ENCODE results near the gene PIGP.

Gene PIGP

DNA sequence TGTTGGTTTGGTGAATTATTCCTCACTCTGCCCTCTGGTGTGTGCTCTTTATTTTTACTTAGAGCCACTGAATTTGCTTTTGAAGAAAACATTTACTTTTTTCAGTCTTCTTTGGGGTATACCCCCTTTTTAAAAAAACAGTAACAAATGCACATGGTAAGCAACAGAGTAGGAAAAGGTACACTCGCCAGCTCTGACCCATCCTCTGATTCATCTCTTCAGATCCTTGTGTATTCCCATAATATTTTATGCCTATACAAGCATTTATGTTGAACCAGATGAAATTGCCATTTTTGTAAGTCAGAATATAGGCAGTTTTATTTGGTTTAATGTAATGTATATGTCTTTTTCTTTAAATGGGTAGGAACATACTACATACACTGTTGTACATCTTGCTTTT is 28.5 kb upstream of the PIGP start:
- no peak for DNase-seq (ENCODE audit: low spot score)
- TF ChIP-seq, protein P1, sequence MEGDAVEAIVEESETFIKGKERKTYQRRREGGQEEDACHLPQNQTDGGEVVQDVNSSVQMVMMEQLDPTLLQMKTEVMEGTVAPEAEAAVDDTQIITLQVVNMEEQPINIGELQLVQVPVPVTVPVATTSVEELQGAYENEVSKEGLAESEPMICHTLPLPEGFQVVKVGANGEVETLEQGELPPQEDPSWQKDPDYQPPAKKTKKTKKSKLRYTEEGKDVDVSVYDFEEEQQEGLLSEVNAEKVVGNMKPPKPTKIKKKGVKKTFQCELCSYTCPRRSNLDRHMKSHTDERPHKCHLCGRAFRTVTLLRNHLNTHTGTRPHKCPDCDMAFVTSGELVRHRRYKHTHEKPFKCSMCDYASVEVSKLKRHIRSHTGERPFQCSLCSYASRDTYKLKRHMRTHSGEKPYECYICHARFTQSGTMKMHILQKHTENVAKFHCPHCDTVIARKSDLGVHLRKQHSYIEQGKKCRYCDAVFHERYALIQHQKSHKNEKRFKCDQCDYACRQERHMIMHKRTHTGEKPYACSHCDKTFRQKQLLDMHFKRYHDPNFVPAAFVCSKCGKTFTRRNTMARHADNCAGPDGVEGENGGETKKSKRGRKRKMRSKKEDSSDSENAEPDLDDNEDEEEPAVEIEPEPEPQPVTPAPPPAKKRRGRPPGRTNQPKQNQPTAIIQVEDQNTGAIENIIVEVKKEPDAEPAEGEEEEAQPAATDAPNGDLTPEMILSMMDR (IDR thresholded peaks at IDR 0.05; ENCODE audit: extremely low read depth, missing control alignments) = no peak

- TF ChIP-seq, protein P1 (IDR thresholded peaks at IDR 0.05; ENCODE audit: extremely low read depth, missing control alignments) = no peak
- DNase-seq (ENCODE audit: low spot score) = no peak
Measured at GRCh38 chr21:37100316-37100715, 27.4 kb upstream of the PIGP start.

DNA sequence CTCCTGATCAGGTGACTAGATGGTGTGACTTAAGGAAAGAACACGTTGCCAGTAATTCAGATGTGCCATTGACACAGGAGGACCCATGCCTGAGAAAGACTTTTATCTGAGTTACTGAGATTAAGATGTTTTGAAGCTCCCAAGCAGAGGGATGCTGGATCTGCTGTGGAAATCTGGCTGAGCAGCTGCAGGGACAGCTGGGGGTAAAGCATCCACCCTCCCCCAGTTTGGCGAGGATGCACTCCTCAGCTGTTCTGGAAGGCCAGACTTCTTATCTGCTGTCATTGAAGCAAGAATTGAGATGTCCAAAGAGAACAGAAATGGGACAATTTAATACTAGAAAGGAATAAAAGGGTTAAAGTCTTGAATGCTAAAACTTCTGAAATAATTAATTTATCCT is 25.9 kb upstream of the PIGP start:
- DNase-seq (ENCODE audit: low spot score) = no peak

DNA sequence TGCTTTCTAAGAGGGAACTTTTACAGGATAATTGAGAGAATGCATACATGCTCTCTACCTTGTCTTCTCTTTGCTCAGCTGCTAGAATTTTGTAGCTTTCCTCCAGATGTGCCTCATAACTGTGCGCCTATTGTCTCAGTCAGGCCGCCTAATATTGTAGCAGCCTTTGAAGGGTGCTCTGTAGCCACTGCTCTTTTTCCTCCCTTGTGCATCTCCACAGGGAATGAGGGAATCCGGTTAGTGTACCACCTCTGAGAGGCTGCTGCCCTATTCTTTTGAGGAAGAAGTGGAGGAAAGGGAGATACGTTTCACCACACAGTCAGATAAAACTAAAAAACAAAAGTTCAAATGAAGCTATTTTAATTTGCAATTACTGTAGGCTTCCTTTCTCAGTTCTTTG is 22.9 kb upstream of the PIGP start:
- TF ChIP-seq, protein P1 (IDR thresholded peaks at IDR 0.05; ENCODE audit: extremely low read depth, missing control alignments) = no peak
- no peak for DNase-seq (ENCODE audit: low spot score)

More for the DNA sequence above, 25.9 kb upstream of the PIGP start:
- TF ChIP-seq, protein P1 (IDR thresholded peaks at IDR 0.05; ENCODE audit: extremely low read depth, missing control alignments) = no peak

DNA sequence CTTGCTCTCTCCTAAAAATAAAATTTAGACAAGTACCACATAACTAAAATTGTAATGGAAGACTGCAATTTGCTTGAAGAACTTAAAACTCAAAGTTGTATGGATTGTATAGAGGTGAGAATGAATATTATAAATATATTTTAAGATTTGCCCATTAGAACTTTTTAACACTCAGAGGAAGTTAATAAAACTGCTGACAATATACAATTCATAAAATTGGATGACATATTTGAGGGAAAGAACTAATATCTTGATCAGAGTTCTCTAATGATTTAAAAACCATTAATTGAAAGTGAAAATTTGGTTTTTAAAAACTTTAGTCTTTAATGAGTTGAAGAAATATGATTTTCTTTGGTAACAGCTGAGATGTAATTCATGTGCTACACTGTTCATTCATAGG is 21.1 kb upstream of the PIGP start:
- TF ChIP-seq, protein P1 (IDR thresholded peaks at IDR 0.05; ENCODE audit: extremely low read depth, missing control alignments) = no peak
- DNase-seq (ENCODE audit: low spot score) = no peak

DNA sequence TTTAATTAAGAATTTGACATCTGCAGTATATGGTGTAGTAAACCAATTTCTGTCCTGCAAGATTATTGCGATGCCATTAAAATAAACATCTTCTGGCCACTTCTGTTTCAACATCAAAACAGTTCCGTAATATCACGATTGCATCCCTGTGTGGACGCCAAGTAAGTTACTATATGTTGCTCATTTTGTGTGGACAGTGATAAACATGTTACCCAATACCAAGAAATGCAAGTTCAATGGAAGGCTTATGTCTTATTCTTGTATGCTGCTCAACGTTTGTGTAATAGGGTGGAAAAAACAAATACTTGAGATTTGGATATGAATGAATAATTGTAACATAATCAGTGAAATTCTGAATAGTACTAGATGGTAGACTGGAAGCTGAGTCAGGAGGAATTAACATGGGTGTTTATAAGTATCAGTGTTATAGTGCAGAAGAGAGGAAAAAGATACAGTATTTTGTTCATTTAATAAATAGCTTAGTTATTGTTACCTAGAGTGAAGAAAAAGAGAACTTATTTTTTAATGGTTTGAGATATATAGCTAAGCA is 15.4 kb upstream of the PIGP start:
- TF ChIP-seq, protein P1 (IDR thresholded peaks at IDR 0.05; ENCODE audit: extremely low read depth, missing control alignments) = no peak
- no peak for DNase-seq (ENCODE audit: low spot score)

DNA sequence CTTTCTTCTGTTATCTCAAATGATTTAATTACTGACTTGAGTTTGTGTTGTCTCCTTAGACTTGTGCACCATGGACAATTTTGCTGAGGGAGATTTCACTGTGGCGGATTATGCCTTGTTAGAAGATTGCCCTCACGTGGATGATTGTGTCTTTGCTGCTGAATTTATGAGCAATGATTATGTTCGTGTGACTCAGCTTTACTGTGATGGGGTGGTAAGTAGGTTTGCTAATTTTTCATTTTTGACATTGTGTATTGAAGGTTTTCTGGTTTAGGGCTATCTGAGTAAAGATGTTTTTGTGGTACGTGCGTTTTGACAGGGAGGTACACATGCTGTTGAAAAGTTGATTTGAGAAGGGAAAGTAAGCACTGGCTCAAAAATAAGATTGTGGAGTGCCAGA is 14.3 kb upstream of the PIGP start:
- TF ChIP-seq, protein P1 (IDR thresholded peaks at IDR 0.05; ENCODE audit: extremely low read depth, missing control alignments) = no peak
- DNase-seq (ENCODE audit: low spot score) = no peak

Measured in GM20000 (cell line).